OCI-LY7 (cell line): ENCODE data around the gene GFER. TPM values are rescaled to one million over a fixed set of nuclear protein-coding genes. Genes with fewer than 3 reads are reported as not detected.

Experiments used
- BruUV-seq: library from RNA; stranded (reverse); fragments of 400-500 nt; replicated peaks from 2 replicates; lab custom pipeline; 2021; lab: Mats Ljungman, UMichigan
- CTCF ChIA-PET: fragments of 300-600 bp; sonication (Branson Sonifier 250); formaldehyde crosslinking; loops from one replicate; lab custom pipeline; 2022; ENCODE audit warnings: antibody characterized with exemption; ENCODE audit not compliant: unreplicated experiment; lab: Charles Lee
- POLR2A ChIA-PET: fragments of 300-600 bp; sonication (Branson Sonifier 250); formaldehyde crosslinking; loops from one replicate; lab custom pipeline; 2022; ENCODE audit warnings: antibody characterized with exemption; lab: Charles Lee
- DNase-seq: peaks from one replicate; pipeline ENCODE4 v3.0.0-alpha.2; 2015; ENCODE audit warnings: low spot score
- H2AFZ ChIP-seq: fragments of 200-600 bp; sonication (generic), shearing (Covaris generic); 2 replicates; pipeline ENCODE4 v1.6.1; 2014; ENCODE audit warnings: mild to moderate bottlenecking, antibody characterized with exemption, low read length, moderate library complexity
- H3K27ac ChIP-seq: fragments of 200-600 bp; sonication (generic); 2 replicates; pipeline ENCODE4 v1.5.1; 2014; ENCODE audit warnings: mixed run types, low read depth, mild to moderate bottlenecking, moderate library complexity, low read length, inconsistent platforms; ENCODE audit not compliant: poor library complexity, severe bottlenecking
- H3K36me3 ChIP-seq: fragments of 200-600 bp; sonication (generic); 2 replicates; pipeline ENCODE4 v1.6.1; 2014; ENCODE audit warnings: mild to moderate bottlenecking, antibody characterized with exemption, low read length, moderate library complexity, mixed read lengths; ENCODE audit not compliant: insufficient read depth
- H3K4me1 ChIP-seq: fragments of 200-600 bp; sonication (generic); 2 replicates; pipeline ENCODE4 v1.5.1; 2014; ENCODE audit warnings: mild to moderate bottlenecking, low read length; ENCODE audit not compliant: insufficient read depth, poor library complexity, severe bottlenecking
- H3K4me2 ChIP-seq: fragments of 200-600 bp; sonication (generic); 2 replicates; pipeline ENCODE4 v1.6.1; 2014; ENCODE audit warnings: mild to moderate bottlenecking, low read length
- H3K4me3 ChIP-seq: fragments of 200-600 bp; sonication (generic); 2 replicates; pipeline ENCODE4 v1.5.1; 2014; ENCODE audit warnings: mild to moderate bottlenecking, low read depth, low read length; ENCODE audit not compliant: poor library complexity, severe bottlenecking
- H3K79me2 ChIP-seq: fragments of 200-600 bp; sonication (generic); 2 replicates; pipeline ENCODE4 v1.6.1; 2016; ENCODE audit warnings: low read depth, mild to moderate bottlenecking, low read length, moderate library complexity, mixed read lengths; ENCODE audit not compliant: insufficient read depth
- H3K9me2 ChIP-seq: fragments of 200-600 bp; sonication (generic); 2 replicates; pipeline ENCODE4 v1.6.1; 2016; ENCODE audit warnings: mild to moderate bottlenecking, low read length, mixed read lengths; ENCODE audit not compliant: insufficient read depth
- H3K9me3 ChIP-seq: fragments of 200-600 bp; sonication (generic); 2 replicates; pipeline ENCODE4 v1.6.1; 2014; ENCODE audit warnings: mild to moderate bottlenecking, mixed run types, low read length, mixed read lengths
- H4K20me1 ChIP-seq: fragments of 200-600 bp; sonication (generic); 2 replicates; pipeline ENCODE4 v1.6.1; 2014; ENCODE audit warnings: mild to moderate bottlenecking, antibody characterized with exemption, low read length, moderate library complexity, mixed read lengths; ENCODE audit not compliant: insufficient read depth
- CTCF ChIP-seq: fragments of 200-600 bp; sonication (generic); conservative IDR thresholded peaks from 2 replicates; pipeline ENCODE4 v1.5.1; 2014; ENCODE audit warnings: mild to moderate bottlenecking, antibody characterized with exemption, low read length, moderate library complexity, mixed read lengths
- EZH2phosphoT487 ChIP-seq: fragments of 200-600 bp; sonication (generic); IDR thresholded peaks from 2 replicates; pipeline ENCODE4 v1.6.1; 2018; ENCODE audit warnings: low read depth, borderline replicate concordance, mild to moderate bottlenecking, mixed run types, antibody characterized with exemption, low read length, moderate library complexity, mixed read lengths
- intact Hi-C: fragments of 100-400 bp; cut with micrococcal nuclease; formaldehyde crosslinking; loops from one replicate; pipeline ENCODE4 v1.10.0; 2022; ENCODE audit not compliant: unreplicated experiment
- total RNA-seq, 2 experiments: library from RNA; depleted of rRNA in 1 of 2; stranded (reverse); fragments of >200 nt in 1 of 2; shearing (Covaris generic) in 1 of 2; gene quantifications; 2 replicates each; pipeline ENCODE4 v1.2.3, GENCODE V29; 2014 to 2022

The GFER gene
- total RNA-seq, 2 experiments from 2014 or later, result 32.3 to 40.2 TPM

- ChIA-PET POLR2A (interaction anchor here (0.9 to 1.0 kb wide), 2 partner anchors 20 to 55 kb away, joined by 3 to 4 read pairs; partner anchors contain the start of genes NTHL1, TBL3 and TSC2), CTCF (interaction anchor here (0.6 kb wide), 1 partner anchor 145 kb away, joined by 3 read pairs; no protein-coding TSS in a partner anchor)
- Histone ChIP-seq H3K9me2 (no peaks in the 10 kb centered on the region), H3K4me2 (peak overlapping the region; percentile 80), H3K4me3 (peak overlapping the region; percentile 68), H2AFZ (peak overlapping the region; percentile 35; the same call in 1 of the 2 replicates), H3K36me3 (peaks cover 18% of the 10 kb centered on the region), H4K20me1 (no peaks in the 10 kb centered on the region), H3K27ac (peak overlapping the region; percentile 50), H3K79me2 (no peaks in the 10 kb centered on the region), H3K9me3 (no peaks in the 10 kb centered on the region), H3K4me1 (peaks cover 36% of the 10 kb centered on the region)
- TF ChIP-seq CTCF (no peak), EZH2phosphoT487 (no peak)
- peak; percentile 95 for DNase-seq
- BruUV-seq, result no TSS peak
- intact Hi-C loops, result loop anchor here (2.0 kb wide), 1 partner anchor 27 kb away; the partner anchor contains the start of gene RPS2
Observed at GRCh38 chr16:1991948-1992703, 8.1 kb downstream of the GFER start.

GRCh38 chr16:1992704-1993317, 8.8 kb downstream of the GFER start:
- intact Hi-C loops, result loop anchor here (2.0 kb wide), 1 partner anchor 28 kb away; the partner anchor contains the start of gene RPS2
- ChIA-PET POLR2A (interaction anchor here (0.9 kb wide), 1 partner anchor 54 kb away, joined by 4 read pairs; the partner anchor contains the start of genes NTHL1 and TSC2), CTCF (no interaction called here)
- H3K36me3 ChIP-seq, result peaks cover 25% of the 10 kb centered on the region
- H3K9me3 ChIP-seq, result no peaks in the 10 kb centered on the region
- H3K9me2 ChIP-seq, result no peaks in the 10 kb centered on the region
- no peak overlapping the region for H3K4me3 ChIP-seq
- H3K4me1 ChIP-seq, result peaks cover 36% of the 10 kb centered on the region
- H2AFZ ChIP-seq, result 0 out of 2 replicates have a peak overlapping the region, but pooled peaks have one; percentile 35
- no peak overlapping the region for H3K4me2 ChIP-seq
- H3K27ac ChIP-seq, result no peak overlapping the region
- H3K79me2 ChIP-seq, result no peaks in the 10 kb centered on the region
- no peaks in the 10 kb centered on the region for H4K20me1 ChIP-seq
- DNase-seq, result no peak
- TF ChIP-seq EZH2phosphoT487 (no peak), CTCF (no peak)
- no TSS peak for BruUV-seq
